BLaER1 treated with 17β-estradiol and CSF1 and Interleukin-3, amounts not matched to agents 10 nM and 100 nM (cell line): ENCODE data around the gene LEO1.

Experiments
- H3K27ac ChIP-seq, 11 experiments: shearing (Covaris generic); formaldehyde crosslinking; 2 replicates each; pipeline ENCODE4 v1.8.1; 2022
- H3K27me3 ChIP-seq, 11 experiments: shearing (Covaris generic); formaldehyde crosslinking; 2 replicates each; pipeline ENCODE4 v1.8.1; 2022
- H3K36me3 ChIP-seq, 11 experiments: shearing (Covaris generic); formaldehyde crosslinking; 2 replicates each; pipeline ENCODE4 v1.8.1; 2022
- H3K4me1 ChIP-seq, 10 experiments: shearing (Covaris generic); formaldehyde crosslinking; 2 replicates each; pipeline ENCODE4 v1.8.1; 2022
- H3K4me2 ChIP-seq, 11 experiments: shearing (Covaris generic); formaldehyde crosslinking; 2 replicates each; pipeline ENCODE4 v1.8.1; 2022
- H3K4me3 ChIP-seq, 10 experiments: shearing (Covaris generic); formaldehyde crosslinking; 2 replicates each; pipeline ENCODE4 v1.8.1; 2022
- H3K9ac ChIP-seq, 11 experiments: shearing (Covaris generic); formaldehyde crosslinking; 2 replicates each; pipeline ENCODE4 v1.8.1; 2022
- H3K9me3 ChIP-seq, 11 experiments: shearing (Covaris generic); formaldehyde crosslinking; replicated peaks in 1 of 11; 2 replicates each; pipeline ENCODE4 v1.8.1; 2022
- H4K20me1 ChIP-seq, 11 experiments: shearing (Covaris generic); formaldehyde crosslinking; 2 replicates each; pipeline ENCODE4 v1.8.1; 2022
- Cebpa-rat ChIP-seq, 11 experiments: shearing (Covaris generic); IDR thresholded peaks; 2 replicates each; pipeline ENCODE4 v1.8.1; 2022

Gene LEO1

DNA sequence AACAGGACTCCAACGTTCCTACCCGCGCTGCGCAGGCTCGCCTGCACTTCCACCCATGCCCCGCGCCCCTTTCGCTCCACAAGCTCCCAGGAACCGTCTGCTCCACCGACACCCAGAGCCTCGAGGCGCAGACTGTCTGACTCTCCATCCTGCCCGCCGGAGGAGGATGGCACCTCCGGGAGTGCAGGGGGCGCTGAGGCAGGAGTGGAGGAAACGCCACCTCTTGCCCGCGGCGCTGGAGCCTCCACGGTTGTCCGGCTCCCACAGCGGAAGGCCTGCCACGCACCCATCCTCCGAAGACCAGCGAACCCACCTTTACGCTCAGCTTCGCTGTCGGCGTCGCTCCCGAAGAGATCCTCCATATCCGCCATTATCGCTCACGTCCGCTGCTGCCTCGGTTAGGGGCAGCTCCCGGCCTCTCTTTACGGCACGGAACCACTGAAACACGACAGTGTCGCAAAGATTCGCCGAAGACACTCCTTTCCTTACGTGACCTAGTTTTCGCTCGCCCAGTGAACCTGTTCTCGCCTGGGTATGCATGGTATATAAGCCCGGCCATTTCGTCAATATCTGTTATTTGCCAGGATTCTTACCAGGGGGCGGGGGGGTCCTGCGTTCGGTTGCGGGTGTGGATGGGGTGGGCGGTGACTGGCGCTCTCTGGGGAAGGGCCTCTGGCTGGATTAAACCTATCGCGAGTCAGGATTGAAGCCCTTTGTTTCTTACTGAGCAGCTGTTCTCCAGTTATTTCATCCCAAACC is at the start of gene LEO1:
Gene LEO1, minus strand, starts transcription at position 404 of the 759 bp plus-strand sequence. Its CDS starts 33 bp downstream, at position 371.
- Histone ChIP-seq H3K9ac (peak within 1 kb of the TSS; percentile 83 to 97 (median 92)), H3K4me3 (peak within 1 kb of the TSS; percentile 65 to 92 (median 88)), H4K20me1 (peaks cover 0 to 43% (median 11%) of the 10 kb centered on the region in 11 experiments; a peak in 8 of 22 replicates), H3K36me3 (peaks cover 18 to 30% (median 26%) of the 10 kb centered on the region in 11 experiments), H3K9me3 (peaks cover 18 to 30% (median 28%) of the 10 kb centered on the region in 11 experiments), H3K27me3 (no peaks in the 10 kb centered on the region), H3K4me2 (peak within 1 kb of the TSS; percentile 77 to 99 (median 87)), H3K4me1 (peaks cover 15 to 31% (median 19%) of the 10 kb centered on the region in 10 experiments), H3K27ac (peak within 1 kb of the TSS; percentile 82 to 98 (median 94))
- TF ChIP-seq Cebpa-rat (IDR thresholded peaks at IDR 0.05): no peak

DNA sequence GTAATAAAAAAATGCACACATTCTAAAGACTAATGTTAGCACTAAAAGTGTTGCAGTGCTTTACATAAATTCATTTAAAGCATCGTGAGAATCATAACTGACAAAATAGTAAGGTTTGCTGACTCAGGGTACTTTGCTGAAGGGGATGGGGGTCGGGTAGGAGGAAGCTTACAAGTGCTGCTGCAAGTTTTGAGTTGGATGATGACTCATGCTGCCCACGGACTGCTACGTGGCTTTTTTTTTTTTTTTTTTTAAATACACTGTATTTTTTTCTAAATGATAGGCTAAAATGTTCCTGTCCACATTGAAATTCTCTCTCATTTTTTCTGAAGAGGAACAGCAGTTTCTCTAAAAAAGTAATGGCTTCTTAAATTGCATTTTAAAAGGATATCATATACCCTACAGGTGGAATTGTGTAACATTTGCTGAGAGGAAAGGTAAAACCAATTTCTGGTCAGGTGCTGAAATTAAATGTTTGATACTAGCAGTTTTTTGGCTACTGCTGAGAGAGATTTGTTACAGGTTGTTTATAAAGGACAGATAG is 49.6 kb upstream of the LEO1 start:
- H3K9ac ChIP-seq: peak overlapping the region; percentile 93 to 100 (median 98); a peak in 19 of 22 replicates
- TF ChIP-seq Cebpa-rat (IDR thresholded peaks at IDR 0.05): 0 out of 22 replicates have a peak, but pooled peaks of 1 of the 11 experiments have one; percentile 40
- H3K36me3 ChIP-seq: peaks cover 0 to 23% (median 15%) of the 10 kb centered on the region in 11 experiments; a peak in 14 of 22 replicates
- H3K4me2 ChIP-seq: peak overlapping the region; percentile 75 to 93 (median 84); a peak in 21 of 22 replicates
- peak overlapping the region; percentile 64 to 95 (median 81); a peak in 18 of 20 replicates for H3K4me3 ChIP-seq
- H3K27me3 ChIP-seq: no peaks in the 10 kb centered on the region
- H3K27ac ChIP-seq: peak overlapping the region; percentile 95 to 100 (median 98); a peak in 20 of 22 replicates
- H4K20me1 ChIP-seq: peaks cover 38 to 67% (median 62%) of the 10 kb centered on the region in 11 experiments; a peak in 21 of 22 replicates
- H3K9me3 ChIP-seq: peaks cover 0 to 18% (median 4%) of the 10 kb centered on the region in 11 experiments; a peak in 8 of 22 replicates
- peaks cover 30 to 52% (median 38%) of the 10 kb centered on the region in 10 experiments for H3K4me1 ChIP-seq

DNA sequence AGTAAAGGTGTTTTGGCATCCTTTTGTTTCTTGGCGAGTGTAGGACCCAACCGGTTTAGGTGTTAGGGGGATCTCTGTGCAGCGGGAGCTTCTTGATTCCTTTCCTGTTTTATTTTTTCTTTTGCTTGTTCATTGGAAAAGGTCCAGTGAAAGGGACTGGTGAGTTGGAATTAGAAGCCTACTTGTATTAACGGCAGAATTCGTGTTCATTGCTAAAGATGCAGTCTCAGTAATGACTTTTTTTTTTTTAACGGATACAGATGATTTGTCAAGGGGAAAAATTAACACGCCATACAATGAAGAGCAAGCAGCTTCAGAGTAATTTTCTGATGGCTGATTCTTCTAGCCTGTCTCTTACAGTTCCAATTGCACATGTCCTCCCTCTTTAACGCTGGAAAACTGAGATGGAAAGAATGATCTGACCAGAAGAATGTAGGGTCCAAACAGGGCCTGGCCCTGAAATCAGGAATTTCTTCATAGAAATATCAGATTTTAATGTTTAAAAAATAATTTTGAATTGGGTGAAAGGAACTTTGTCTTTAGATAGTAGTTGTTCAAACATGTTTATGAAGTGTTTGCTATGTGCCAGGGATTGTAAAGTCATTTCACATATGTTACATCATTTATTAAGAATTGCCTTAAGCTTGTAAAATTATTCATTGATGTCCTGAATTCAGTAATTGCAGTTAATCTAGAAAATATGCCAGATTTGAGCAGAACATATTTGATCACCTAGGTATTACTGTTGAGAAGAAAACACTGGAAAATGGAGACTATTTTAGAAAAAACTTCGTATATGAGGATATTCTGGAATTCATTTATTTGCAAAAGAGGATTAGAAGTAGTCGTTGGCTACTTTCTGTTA is 48.9 kb upstream of the LEO1 start:
- H3K27ac ChIP-seq: peak overlapping the region; percentile 95 to 100 (median 98)
- H3K4me2 ChIP-seq: peak overlapping the region; percentile 75 to 93 (median 84)
- peaks cover 0 to 18% (median 4%) of the 10 kb centered on the region in 11 experiments; a peak in 8 of 22 replicates for H3K9me3 ChIP-seq
- H3K9ac ChIP-seq: peak overlapping the region; percentile 93 to 100 (median 98)
- TF ChIP-seq Cebpa-rat (IDR thresholded peaks at IDR 0.05): no peak
- no peaks in the 10 kb centered on the region for H3K27me3 ChIP-seq
- H3K4me3 ChIP-seq: peak overlapping the region; percentile 64 to 95 (median 81)
- H3K36me3 ChIP-seq: peaks cover 0 to 19% (median 13%) of the 10 kb centered on the region in 11 experiments; a peak in 14 of 22 replicates
- peaks cover 32 to 60% (median 54%) of the 10 kb centered on the region in 11 experiments; a peak in 21 of 22 replicates for H4K20me1 ChIP-seq
- H3K4me1 ChIP-seq: peaks cover 30 to 59% (median 39%) of the 10 kb centered on the region in 10 experiments

DNA sequence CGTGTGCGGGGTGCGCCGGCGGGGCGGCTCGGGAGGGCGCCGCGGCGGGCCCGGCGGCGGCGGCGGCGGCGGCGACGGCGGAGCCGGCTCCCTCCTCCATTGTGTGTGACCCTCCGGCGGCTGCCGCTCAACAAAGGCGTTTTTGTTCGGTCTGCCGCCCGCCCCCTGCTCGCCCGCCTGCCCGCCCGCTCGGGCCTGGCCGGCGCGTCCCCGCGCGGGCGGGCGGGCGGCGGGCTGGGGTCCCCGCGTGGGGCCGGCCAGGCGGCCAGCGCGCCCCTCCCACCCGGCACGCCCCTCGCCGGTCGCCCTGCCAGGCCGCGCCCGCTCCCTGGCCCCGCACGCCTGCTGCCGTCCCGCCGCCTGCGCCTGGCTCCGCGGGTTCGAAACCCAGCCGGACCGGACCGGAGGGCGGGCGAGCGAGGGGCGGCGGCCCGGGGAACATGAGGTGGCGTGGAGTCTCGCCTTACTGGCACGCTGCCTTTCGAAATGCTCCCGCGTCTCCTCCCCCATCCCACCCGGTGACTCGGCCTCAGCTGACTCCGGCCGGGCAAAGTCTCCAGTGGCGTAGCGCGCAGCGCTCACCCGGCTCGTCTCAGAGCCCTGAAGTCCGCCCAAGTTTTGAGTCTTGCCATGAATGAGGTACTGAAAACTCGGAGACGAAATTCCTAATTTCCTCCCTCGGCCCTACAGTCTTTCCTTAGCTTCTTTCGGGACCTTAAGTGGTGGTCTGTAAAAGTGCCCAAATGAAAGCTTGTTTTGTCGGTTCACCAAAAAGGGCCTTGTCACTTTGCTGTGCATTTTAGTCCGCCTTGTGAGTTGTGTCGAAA is 48.0 kb upstream of the LEO1 start:
- no peaks in the 10 kb centered on the region for H3K27me3 ChIP-seq
- H4K20me1 ChIP-seq: peaks cover 25 to 51% (median 46%) of the 10 kb centered on the region in 11 experiments; a peak in 20 of 22 replicates
- H3K9ac ChIP-seq: peak overlapping the region; percentile 93 to 100 (median 98)
- peaks cover 0 to 15% (median 7%) of the 10 kb centered on the region in 11 experiments; a peak in 13 of 22 replicates for H3K36me3 ChIP-seq
- H3K4me1 ChIP-seq: peaks cover 30 to 68% (median 39%) of the 10 kb centered on the region in 10 experiments
- peak overlapping the region; percentile 75 to 93 (median 84) for H3K4me2 ChIP-seq
- H3K27ac ChIP-seq: peak overlapping the region; percentile 95 to 100 (median 98)
- H3K9me3 ChIP-seq: peaks cover 0 to 10% (median under 1%) of the 10 kb centered on the region in 11 experiments; a peak in 7 of 22 replicates
- TF ChIP-seq Cebpa-rat (IDR thresholded peaks at IDR 0.05): no peak
- H3K4me3 ChIP-seq: peak overlapping the region; percentile 64 to 95 (median 81)

DNA sequence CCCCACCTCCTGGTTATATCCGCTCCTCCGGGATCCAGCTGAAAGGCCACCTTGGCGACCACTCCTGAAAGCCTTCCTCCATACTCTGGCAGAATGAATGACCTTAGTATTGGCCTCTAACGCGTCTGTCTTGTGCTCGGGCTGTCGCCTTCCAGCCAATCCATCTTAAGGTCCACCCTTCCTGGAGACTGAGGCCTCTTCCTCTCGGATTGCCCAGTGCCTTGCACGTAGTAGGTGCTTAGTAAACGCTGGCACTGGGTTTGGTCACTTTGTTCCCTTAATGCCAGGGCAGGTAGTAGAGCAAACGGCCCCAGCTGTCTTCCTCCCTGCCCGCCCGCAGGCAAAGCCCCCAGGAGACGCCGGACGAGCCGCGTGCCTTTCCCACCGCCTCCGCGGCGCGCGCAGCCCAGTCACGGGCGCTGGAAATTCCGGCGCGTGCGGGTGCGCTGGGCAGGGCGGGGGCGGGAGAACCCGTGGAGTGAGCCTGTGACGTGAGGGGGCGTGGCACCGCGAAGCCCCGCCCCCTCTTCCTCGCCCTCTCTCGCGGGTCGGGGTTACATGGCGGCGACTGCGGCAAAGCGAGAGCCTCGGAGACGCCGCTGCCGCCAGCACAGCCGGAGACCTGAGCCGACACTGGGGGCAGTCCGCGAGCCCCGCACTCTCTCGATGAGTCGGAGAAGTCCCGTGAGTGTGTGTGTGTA is 47.3 kb upstream of the LEO1 start, which contains the start of gene MAPK6:
Gene MAPK6, plus strand, starts transcription at position 527 of the 701 bp plus-strand sequence. CDS start 27,242 bp downstream, outside the sequence.
- Histone ChIP-seq H3K9me3 (peaks cover 0 to 5% (median 0%) of the 10 kb centered on the region in 11 experiments; a peak in 1 of 22 replicates), H3K4me3 (peak within 1 kb of the TSS; percentile 64 to 95 (median 81)), H3K9ac (peak within 1 kb of the TSS; percentile 93 to 100 (median 98)), H4K20me1 (peaks cover 18 to 44% (median 38%) of the 10 kb centered on the region in 11 experiments; a peak in 20 of 22 replicates), H3K4me1 (peaks cover 30 to 75% (median 39%) of the 10 kb centered on the region in 10 experiments), H3K36me3 (peaks cover 0 to 7% (median under 1%) of the 10 kb centered on the region in 11 experiments; a peak in 8 of 22 replicates), H3K27me3 (no peaks in the 10 kb centered on the region), H3K27ac (peak within 1 kb of the TSS; percentile 95 to 100 (median 98)), H3K4me2 (peak within 1 kb of the TSS; percentile 80 to 93 (median 87))
- no peak for TF ChIP-seq Cebpa-rat (IDR thresholded peaks at IDR 0.05)

DNA sequence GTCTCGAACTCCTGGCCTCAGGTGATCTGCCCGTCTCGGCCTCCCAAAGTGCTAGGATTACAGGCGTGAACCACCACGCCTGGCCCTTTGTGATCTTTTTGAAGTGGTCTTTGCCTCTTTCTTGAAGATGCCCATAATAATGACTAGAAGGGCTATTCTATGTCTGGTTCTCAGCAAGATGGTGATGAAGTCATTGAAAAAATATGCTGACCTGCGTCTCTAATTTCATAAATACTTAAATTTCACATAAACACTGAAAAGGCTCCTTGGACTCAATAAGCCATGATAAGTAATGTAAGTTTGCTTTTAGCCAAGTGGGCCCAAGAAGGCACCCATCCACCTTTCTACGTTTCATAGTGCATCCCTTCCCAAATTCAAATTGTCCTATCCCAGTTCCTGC is 46.7 kb upstream of the LEO1 start:
- no peak for TF ChIP-seq Cebpa-rat (IDR thresholded peaks at IDR 0.05)
- Histone ChIP-seq H3K4me2 (peak overlapping the region; percentile 68 to 92 (median 83)), H3K9me3 (0 out of 22 replicates have a peak, but pooled peaks cover 0 to under 1% (median 0%) of the 10 kb centered on the region in 11 experiments), H4K20me1 (peaks cover 13 to 38% (median 32%) of the 10 kb centered on the region in 11 experiments; a peak in 20 of 22 replicates), H3K36me3 (peaks cover 0 to 1% (median 0%) of the 10 kb centered on the region in 11 experiments; a peak in 2 of 22 replicates), H3K4me1 (peaks cover 30 to 76% (median 45%) of the 10 kb centered on the region in 10 experiments), H3K27ac (peak overlapping the region in 10 of 11 experiments; percentile 95 to 100 (median 98); a peak in 15 of 22 replicates), H3K4me3 (peak overlapping the region in 8 of 10 experiments; percentile 64 to 91 (median 80); a peak in 12 of 20 replicates), H3K9ac (peak overlapping the region in 7 of 11 experiments; percentile 95 to 100 (median 100); a peak in 10 of 22 replicates), H3K27me3 (no peaks in the 10 kb centered on the region)
